ENCODE measurements around the gene ZBTB17.

- TF ChIP-seq, protein P1, sequence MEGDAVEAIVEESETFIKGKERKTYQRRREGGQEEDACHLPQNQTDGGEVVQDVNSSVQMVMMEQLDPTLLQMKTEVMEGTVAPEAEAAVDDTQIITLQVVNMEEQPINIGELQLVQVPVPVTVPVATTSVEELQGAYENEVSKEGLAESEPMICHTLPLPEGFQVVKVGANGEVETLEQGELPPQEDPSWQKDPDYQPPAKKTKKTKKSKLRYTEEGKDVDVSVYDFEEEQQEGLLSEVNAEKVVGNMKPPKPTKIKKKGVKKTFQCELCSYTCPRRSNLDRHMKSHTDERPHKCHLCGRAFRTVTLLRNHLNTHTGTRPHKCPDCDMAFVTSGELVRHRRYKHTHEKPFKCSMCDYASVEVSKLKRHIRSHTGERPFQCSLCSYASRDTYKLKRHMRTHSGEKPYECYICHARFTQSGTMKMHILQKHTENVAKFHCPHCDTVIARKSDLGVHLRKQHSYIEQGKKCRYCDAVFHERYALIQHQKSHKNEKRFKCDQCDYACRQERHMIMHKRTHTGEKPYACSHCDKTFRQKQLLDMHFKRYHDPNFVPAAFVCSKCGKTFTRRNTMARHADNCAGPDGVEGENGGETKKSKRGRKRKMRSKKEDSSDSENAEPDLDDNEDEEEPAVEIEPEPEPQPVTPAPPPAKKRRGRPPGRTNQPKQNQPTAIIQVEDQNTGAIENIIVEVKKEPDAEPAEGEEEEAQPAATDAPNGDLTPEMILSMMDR (IDR thresholded peaks at IDR 0.05; ENCODE audit: poor library complexity): no peak
- TF ChIP-seq EZH2 (IDR thresholded peaks at IDR 0.05; ENCODE audit: borderline replicate concordance) (no peak), EZH2phosphoT487 (IDR thresholded peaks at IDR 0.05; ENCODE audit: low read depth, severe bottlenecking, unreplicated experiment) (no peak)
These were observed 5.8 kb upstream of the ZBTB17 start for GRCh38 chr1:15981679-15982078.

Data from hepatocyte (in vitro differentiated cells).